HEK293 (cell line): ENCODE data around the gene TMEM215.

Experiments
- CTCF ChIA-PET: fragments of 350-600 bp; formaldehyde crosslinking; extraction: SDS; loops from one replicate; lab custom pipeline; 2021; ENCODE audit warnings: antibody characterized with exemption; lab: Yijun Ruan, JAX
- POLR2A ChIA-PET: fragments of 300-600 bp; formaldehyde crosslinking; extraction: SDS; loops from one replicate; lab custom pipeline; 2020; ENCODE audit warnings: antibody characterized with exemption, inconsistent platforms; lab: Yijun Ruan, JAX
- H3K27ac ChIP-seq: fragments of 200-500 bp; sonication (Bioruptor generic); 2 replicates; pipeline ENCODE4 v1.5.1; 2014; ENCODE audit warnings: low read depth, low read length, control low read depth, inconsistent platforms; ENCODE audit errors: extremely low read depth
- H3K36me3 ChIP-seq, 2 experiments: fragments of 200-500 bp in 1 of 2; sonication (Bioruptor generic) in 1 of 2; 1 replicate in 1 of 2; 2 replicates in 1 of 2; pipeline ENCODE4 v1.5.1; 2014 to 2017; ENCODE audit warnings: inconsistent platforms in 2 of 2, low read length in 2 of 2; ENCODE audit not compliant: control insufficient read depth in 2 of 2, insufficient read depth in 1 of 2
- H3K4me1 ChIP-seq: fragments of 200-500 bp; sonication (Bioruptor generic); 2 replicates; pipeline ENCODE4 v1.5.1; 2014; ENCODE audit warnings: mild to moderate bottlenecking, low read length, inconsistent platforms; ENCODE audit not compliant: control insufficient read depth, insufficient read depth
- H3K4me3 ChIP-seq: 2 replicates; pipeline ENCODE4 v1.5.1; 2011; ENCODE audit warnings: low read depth, mild to moderate bottlenecking, control low read depth, low read length, moderate library complexity
- H3K9me3 ChIP-seq: fragments of 200-500 bp; sonication (Bioruptor generic); 2 replicates; pipeline ENCODE4 v1.5.1; 2014; ENCODE audit warnings: low read depth, low read length, inconsistent platforms; ENCODE audit not compliant: control insufficient read depth, insufficient read depth
- AEBP2 ChIP-seq: fragments of 450-650 bp; formaldehyde crosslinking; IDR thresholded peaks from 2 replicates; pipeline ENCODE4 v1.5.1; 2016; ENCODE audit warnings: missing biosample characterization, missing genetic modification characterization, borderline replicate concordance
- BCL11A ChIP-seq: fragments of 450-650 bp; formaldehyde crosslinking; IDR thresholded peaks from 2 replicates; pipeline ENCODE4 v1.5.1; 2016; ENCODE audit warnings: low read depth, missing biosample characterization, missing genetic modification characterization
- BCL11B ChIP-seq: fragments of 450-650 bp; formaldehyde crosslinking; IDR thresholded peaks from 2 replicates; pipeline ENCODE4 v1.5.1; 2016; ENCODE audit warnings: low read depth, missing biosample characterization, missing genetic modification characterization
- FEZF1 ChIP-seq: fragments of 450-650 bp; formaldehyde crosslinking; IDR thresholded peaks from 2 replicates; pipeline ENCODE4 v1.5.1; 2016; ENCODE audit warnings: missing biosample characterization, missing genetic modification characterization
- GLI2 ChIP-seq: fragments of 450-650 bp; formaldehyde crosslinking; IDR thresholded peaks from 2 replicates; pipeline ENCODE4; 2017; ENCODE audit warnings: missing biosample characterization, missing genetic modification characterization, low read depth, borderline replicate concordance
- GLI4 ChIP-seq: fragments of 450-650 bp; formaldehyde crosslinking; IDR thresholded peaks from 2 replicates; pipeline ENCODE4 v1.5.1; 2016; ENCODE audit warnings: missing biosample characterization, missing genetic modification characterization
- KLF8 ChIP-seq: fragments of 450-650 bp; formaldehyde crosslinking; IDR thresholded peaks from 2 replicates; pipeline ENCODE4 v1.5.1; 2016; ENCODE audit warnings: missing biosample characterization, missing genetic modification characterization
- MEIS1 ChIP-seq: sonication (generic); formaldehyde crosslinking; IDR thresholded peaks from 2 replicates; pipeline ENCODE4 v1.8.1; 2022; ENCODE audit warnings: missing genetic modification reagents, mild to moderate bottlenecking, borderline replicate concordance
- SCRT2 ChIP-seq: fragments of 450-650 bp; formaldehyde crosslinking; IDR thresholded peaks from 2 replicates; pipeline ENCODE4 v1.5.1; 2016; ENCODE audit warnings: missing biosample characterization, missing genetic modification characterization
- ZBTB49 ChIP-seq: fragments of 450-650 bp; formaldehyde crosslinking; IDR thresholded peaks from 2 replicates; pipeline ENCODE4 v1.5.1; 2016; ENCODE audit warnings: missing biosample characterization, missing genetic modification characterization, low read depth
- ZNF10 ChIP-seq: fragments of 450-650 bp; formaldehyde crosslinking; IDR thresholded peaks from 2 replicates; pipeline ENCODE4 v1.5.1; 2017; ENCODE audit warnings: missing biosample characterization, missing genetic modification characterization
- ZNF121 ChIP-seq: fragments of 450-650 bp; formaldehyde crosslinking; IDR thresholded peaks from 2 replicates; pipeline ENCODE4 v1.5.1; 2016; ENCODE audit warnings: missing biosample characterization, missing genetic modification characterization
- ZNF132 ChIP-seq: fragments of 450-650 bp; formaldehyde crosslinking; IDR thresholded peaks from 2 replicates; pipeline ENCODE4 v1.5.1; 2017; ENCODE audit warnings: missing biosample characterization, missing genetic modification characterization, borderline replicate concordance
- ZNF223 ChIP-seq: fragments of 450-650 bp; formaldehyde crosslinking; IDR thresholded peaks from 2 replicates; pipeline ENCODE4 v1.5.1; 2016; ENCODE audit warnings: missing biosample characterization, missing genetic modification characterization
- ZNF239 ChIP-seq: fragments of 450-650 bp; formaldehyde crosslinking; IDR thresholded peaks from 2 replicates; pipeline ENCODE4 v1.5.1; 2016; ENCODE audit warnings: missing biosample characterization, missing genetic modification characterization
- ZNF366 ChIP-seq: fragments of 450-650 bp; formaldehyde crosslinking; conservative IDR thresholded peaks from 2 replicates; pipeline ENCODE4 v1.5.1; 2016; ENCODE audit warnings: missing biosample characterization, missing genetic modification characterization
- ZNF488 ChIP-seq: fragments of 450-650 bp; formaldehyde crosslinking; IDR thresholded peaks from 2 replicates; pipeline ENCODE4 v1.5.1; 2016; ENCODE audit warnings: missing biosample characterization, missing genetic modification characterization
- ZNF624 ChIP-seq: fragments of 450-650 bp; formaldehyde crosslinking; IDR thresholded peaks from 2 replicates; pipeline ENCODE4 v1.5.1; 2017; ENCODE audit warnings: missing biosample characterization, missing genetic modification characterization
- ZNF629 ChIP-seq: fragments of 450-650 bp; formaldehyde crosslinking; IDR thresholded peaks from 2 replicates; pipeline ENCODE4 v1.5.1; 2017; ENCODE audit warnings: missing biosample characterization, missing genetic modification characterization
- TF ChIP-seq, protein P1 (sequence below): fragments of 450-650 bp; formaldehyde crosslinking; IDR thresholded peaks from 2 replicates; pipeline ENCODE4 v1.5.1; 2016; ENCODE audit warnings: missing biosample characterization, missing genetic modification characterization

Gene TMEM215

GRCh38 chr9:32742296-32742695, 41.0 kb upstream of the TMEM215 start:
- no peak for TF ChIP-seq SCRT2
- TF ChIP-seq ZNF629, result no peak
- no peak for TF ChIP-seq ZNF624
- TF ChIP-seq ZNF488 (tag by site-specific recombination), result no peak
- no peak for TF ChIP-seq GLI2
- TF ChIP-seq, protein P1, sequence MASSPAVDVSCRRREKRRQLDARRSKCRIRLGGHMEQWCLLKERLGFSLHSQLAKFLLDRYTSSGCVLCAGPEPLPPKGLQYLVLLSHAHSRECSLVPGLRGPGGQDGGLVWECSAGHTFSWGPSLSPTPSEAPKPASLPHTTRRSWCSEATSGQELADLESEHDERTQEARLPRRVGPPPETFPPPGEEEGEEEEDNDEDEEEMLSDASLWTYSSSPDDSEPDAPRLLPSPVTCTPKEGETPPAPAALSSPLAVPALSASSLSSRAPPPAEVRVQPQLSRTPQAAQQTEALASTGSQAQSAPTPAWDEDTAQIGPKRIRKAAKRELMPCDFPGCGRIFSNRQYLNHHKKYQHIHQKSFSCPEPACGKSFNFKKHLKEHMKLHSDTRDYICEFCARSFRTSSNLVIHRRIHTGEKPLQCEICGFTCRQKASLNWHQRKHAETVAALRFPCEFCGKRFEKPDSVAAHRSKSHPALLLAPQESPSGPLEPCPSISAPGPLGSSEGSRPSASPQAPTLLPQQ, result no peak
- TF ChIP-seq MEIS1 (CRISPR knock-in tag), result no peak
- TF ChIP-seq GLI4 (tag by site-specific recombination), result no peak
- Histone ChIP-seq H3K27ac (no peak overlapping the region), H3K4me1 (no peaks in the 10 kb centered on the region), H3K9me3 (no peaks in the 10 kb centered on the region), H3K4me3 (no peak overlapping the region), H3K36me3 (no peaks in the 10 kb centered on the region)
- ChIA-PET POLR2A (no interaction called here), CTCF (interaction anchor here (1.0 to 1.2 kb wide), 2 partner anchors 161 to 224 kb away, joined by 3 read pairs; no protein-coding TSS in a partner anchor)

DNA sequence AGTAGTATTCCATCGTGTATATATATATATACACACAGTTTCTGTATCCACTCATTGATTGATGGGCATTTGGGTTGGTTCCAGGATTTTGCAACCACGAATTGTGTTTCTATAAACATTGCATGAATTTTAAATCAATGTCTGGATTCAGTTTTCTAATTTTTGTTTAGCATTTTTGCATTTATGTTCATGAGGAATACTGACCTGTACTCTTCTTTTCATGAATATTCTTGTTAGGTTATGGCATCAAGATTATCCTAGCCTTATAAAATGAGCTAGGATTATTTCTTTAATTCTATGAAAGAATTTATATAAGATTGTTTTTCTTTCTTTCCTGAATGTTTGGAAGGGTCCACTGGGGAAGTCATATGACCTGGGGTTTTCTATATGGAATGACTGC, 35.3 kb upstream of the TMEM215 start:
- Histone ChIP-seq H3K4me3 (no peak overlapping the region), H3K27ac (no peak overlapping the region), H3K9me3 (no peaks in the 10 kb centered on the region), H3K36me3 (no peaks in the 10 kb centered on the region), H3K4me1 (no peaks in the 10 kb centered on the region)
- CTCF ChIA-PET, result interaction anchor here (0.6 kb wide), 1 partner anchor 363 kb away, joined by 3 read pairs; the partner anchor contains the start of gene ACO1
- POLR2A ChIA-PET, result interaction anchor here (0.6 kb wide), 1 partner anchor 252 kb away, joined by 3 read pairs; no protein-coding TSS in a partner anchor
- TF ChIP-seq ZNF121 (no peak), ZNF624 (no peak), AEBP2 (tag by site-specific recombination) (no peak), KLF8 (tag by site-specific recombination) (no peak), FEZF1 (no peak), BCL11A (tag by site-specific recombination) (no peak), ZBTB49 (tag by site-specific recombination) (no peak)

DNA sequence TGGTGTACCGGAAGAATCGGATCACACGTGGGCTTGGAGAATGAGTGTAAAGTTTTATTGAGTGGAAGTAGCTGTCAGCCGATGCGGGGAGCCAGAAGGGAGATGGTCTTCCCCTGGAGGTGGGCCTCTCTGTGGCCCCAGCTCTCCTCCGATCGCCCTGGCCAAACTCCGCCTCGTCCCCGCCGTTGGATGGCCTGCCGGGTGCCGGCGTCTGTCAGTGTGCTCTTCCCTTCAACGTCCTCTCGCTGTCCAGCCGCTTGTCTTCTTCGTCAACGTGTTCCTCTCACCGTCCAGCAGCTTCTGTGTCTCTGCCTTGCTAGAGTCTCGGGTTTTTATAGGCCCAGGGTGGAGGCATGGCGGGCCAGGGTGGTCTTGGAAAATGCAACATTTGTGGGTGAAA, 27.6 kb upstream of the TMEM215 start:
- Histone ChIP-seq H3K9me3 (no peaks in the 10 kb centered on the region), H3K4me1 (no peaks in the 10 kb centered on the region), H3K27ac (no peak overlapping the region), H3K4me3 (no peak overlapping the region), H3K36me3 (no peaks in the 10 kb centered on the region)
- TF ChIP-seq ZNF132 (tag by site-specific recombination) (no peak), ZNF223 (tag by site-specific recombination) (no peak), BCL11B (tag by site-specific recombination) (no peak), ZNF10 (tag by site-specific recombination) (no peak), ZNF366 (tag by site-specific recombination) (no peak), ZNF239 (tag by site-specific recombination) (no peak)
- CTCF ChIA-PET, result no interaction called here
- POLR2A ChIA-PET, result no interaction called here
